HG03095 (cell line): ENCODE results near the gene CLASP1.

ENCODE experiments used
- ATAC-seq: cut with Tn5 transposase; IDR thresholded peaks from one replicate; pipeline ENCODE4 v1.9.1; 2021; ENCODE audit warnings: moderate library complexity; ENCODE audit not compliant: unreplicated experiment

CLASP1 gene

GRCh38 chr2:121510857-121511256 is 138.4 kb downstream of the CLASP1 start:
- no peak for ATAC-seq

GRCh38 chr2:121506621-121507020 is 142.6 kb downstream of the CLASP1 start:
- no peak for ATAC-seq

- no peak for ATAC-seq
Observed at GRCh38 chr2:121505986-121506586, 143.2 kb downstream of the CLASP1 start.

- no peak for ATAC-seq
Observed at GRCh38 chr2:121505005-121505404, 144.3 kb downstream of the CLASP1 start.

GRCh38 chr2:121504316-121504715 is 144.9 kb downstream of the CLASP1 start:
- no peak for ATAC-seq

GRCh38 chr2:121502781-121503180 is 146.5 kb downstream of the CLASP1 start:
- no peak for ATAC-seq

GRCh38 chr2:121502246-121502645 is 147.0 kb downstream of the CLASP1 start:
- no peak for ATAC-seq

- no peak for ATAC-seq
Observed at GRCh38 chr2:121501554-121501953, 147.7 kb downstream of the CLASP1 start.

- no peak for ATAC-seq
Observed at GRCh38 chr2:121501031-121501430, 148.2 kb downstream of the CLASP1 start.

GRCh38 chr2:121498731-121499130 is 150.5 kb downstream of the CLASP1 start:
- ATAC-seq = no peak

GRCh38 chr2:121492409-121492808 is 156.9 kb downstream of the CLASP1 start:
- no peak for ATAC-seq

- no peak for ATAC-seq
Observed at GRCh38 chr2:121491518-121491917, 157.7 kb downstream of the CLASP1 start.

- ATAC-seq = no peak
Observed at GRCh38 chr2:121490584-121491133, 158.6 kb downstream of the CLASP1 start.

GRCh38 chr2:121489911-121490583 is 159.2 kb downstream of the CLASP1 start:
- ATAC-seq = no peak

- no peak for ATAC-seq
Observed at GRCh38 chr2:121489284-121489683, 160.0 kb downstream of the CLASP1 start.

- no peak for ATAC-seq
Observed at GRCh38 chr2:121486191-121486790, 163.0 kb downstream of the CLASP1 start.

- no peak for ATAC-seq
Observed at GRCh38 chr2:121485039-121485438, 164.2 kb downstream of the CLASP1 start.

- no peak for ATAC-seq
Observed at GRCh38 chr2:121483846-121484245, 165.4 kb downstream of the CLASP1 start.

- no peak for ATAC-seq
Observed at GRCh38 chr2:121483021-121483420, 166.2 kb downstream of the CLASP1 start.

- no peak for ATAC-seq
Observed at GRCh38 chr2:121480826-121481225, 168.4 kb downstream of the CLASP1 start.

GRCh38 chr2:121479882-121480522 is 169.3 kb downstream of the CLASP1 start:
- ATAC-seq = no peak
